GM21786 (cell line): ENCODE data around the gene NOL9.

Experiments used
- ATAC-seq: cut with Tn5 transposase; IDR thresholded peaks from one replicate; pipeline ENCODE4 v1.9.1; 2021; ENCODE audit not compliant: unreplicated experiment

The NOL9 gene

GRCh38 chr1:6473156-6473555, 81.2 kb downstream of the NOL9 start:
- no peak for ATAC-seq

- no peak for ATAC-seq
These were observed 81.9 kb downstream of the NOL9 start for GRCh38 chr1:6472391-6472790.

GRCh38 chr1:6471970-6472368, 82.3 kb downstream of the NOL9 start:
- no peak for ATAC-seq
